Measurements from ENCODE around the gene FOCAD. TPM values are rescaled to one million over a fixed set of nuclear protein-coding genes. Genes with fewer than 3 reads are reported as not detected.

The FOCAD gene
- total RNA-seq, 1 experiment from 2014 or later, result 40.7 TPM

- ChIA-PET POLR2A (no interaction called here), CTCF (no interaction called here), RAD21 (ENCODE audit: low non-redundant PET in 1 of 2, low total read pairs in 2 of 2, uncharacterized antibody in 2 of 2, unreplicated experiment in 2 of 2) (no interaction called here)
- ATAC-seq (no peak), DNase-seq (ENCODE audit: low read depth, low spot score) (no peak)
- no peak for TF ChIP-seq ZNF274 (IDR thresholded peaks at IDR 0.05; ENCODE audit: low read depth, low read length)
- no peak overlapping the region for H3K9ac ChIP-seq (ENCODE audit: low read length)
- no TSS peak for BruUV-seq (replicated peaks)
- H3K27ac ChIP-seq (ENCODE audit: low read depth, low read length), result no peak overlapping the region
- no peaks in the 10 kb centered on the region for H3K79me2 ChIP-seq (ENCODE audit: insufficient read depth, low read length)
- H3K9me3 ChIP-seq (ENCODE audit: control insufficient read depth in 1 of 2, insufficient read depth in 1 of 2, low read depth in 1 of 2, low read length in 2 of 2), result no peaks in the 10 kb centered on the region
- no peaks in the 10 kb centered on the region for H3K9me2 ChIP-seq (ENCODE audit: insufficient read depth)
- no peaks in the 10 kb centered on the region for H3K27me3 ChIP-seq (ENCODE audit: insufficient read depth, low read length)
- H3K4me1 ChIP-seq (ENCODE audit: control insufficient read depth in 1 of 2, insufficient read depth in 2 of 2, low read length in 2 of 2), result no peaks in the 10 kb centered on the region
- no peak overlapping the region for H2AFZ ChIP-seq (ENCODE audit: low read depth, low read length, poor library complexity, severe bottlenecking)
- H3K4me3 ChIP-seq (replicated peaks in 1 of 2; ENCODE audit: low read depth in 1 of 2, low read length in 2 of 2), result no peak overlapping the region
- H3K36me3 ChIP-seq (ENCODE audit: control insufficient read depth in 1 of 2, insufficient read depth in 2 of 2, low read length in 2 of 2), result no peaks in the 10 kb centered on the region
- H3K4me2 ChIP-seq (ENCODE audit: low read length), result no peak overlapping the region
- intact Hi-C loops (cut with micrococcal nuclease), result no loop called here
- H4K20me1 ChIP-seq (ENCODE audit: insufficient read depth), result no peaks in the 10 kb centered on the region
Observed at GRCh38 chr9:21039302-21039701, 355.2 kb downstream of the FOCAD start.

- Histone ChIP-seq H3K27ac (ENCODE audit: low read depth, low read length) (no peak overlapping the region), H4K20me1 (ENCODE audit: insufficient read depth) (no peaks in the 10 kb centered on the region), H3K27me3 (ENCODE audit: insufficient read depth, low read length) (no peaks in the 10 kb centered on the region), H3K79me2 (ENCODE audit: insufficient read depth, low read length) (no peaks in the 10 kb centered on the region), H3K36me3 (ENCODE audit: control insufficient read depth in 1 of 2, insufficient read depth in 2 of 2, low read length in 2 of 2) (no peaks in the 10 kb centered on the region), H3K4me2 (ENCODE audit: low read length) (no peak overlapping the region), H3K9me3 (ENCODE audit: control insufficient read depth in 1 of 2, insufficient read depth in 1 of 2, low read depth in 1 of 2, low read length in 2 of 2) (no peaks in the 10 kb centered on the region), H3K9ac (ENCODE audit: low read length) (no peak overlapping the region), H3K9me2 (ENCODE audit: insufficient read depth) (no peaks in the 10 kb centered on the region), H3K4me3 (replicated peaks in 1 of 2; ENCODE audit: low read depth in 1 of 2, low read length in 2 of 2) (no peak overlapping the region), H2AFZ (ENCODE audit: low read depth, low read length, poor library complexity, severe bottlenecking) (no peak overlapping the region), H3K4me1 (ENCODE audit: control insufficient read depth in 1 of 2, insufficient read depth in 2 of 2, low read length in 2 of 2) (no peaks in the 10 kb centered on the region)
- no peak for ATAC-seq
- intact Hi-C loops (cut with micrococcal nuclease), result no loop called here
- BruUV-seq (replicated peaks), result no TSS peak
- no peak for DNase-seq (ENCODE audit: low read depth, low spot score)
- TF ChIP-seq POLR2AphosphoS5 (IDR thresholded peaks at IDR 0.05; ENCODE audit: low read depth, low read length) (no peak), MAX (IDR thresholded peaks at IDR 0.05) (no peak), TCF7L2 (IDR thresholded peaks at IDR 0.05; ENCODE audit: borderline replicate concordance, extremely low read depth, insufficient read depth, insufficient read length) (no peak)
- ChIA-PET CTCF (no interaction called here), RAD21 (ENCODE audit: low non-redundant PET in 1 of 2, low total read pairs in 2 of 2, uncharacterized antibody in 2 of 2, unreplicated experiment in 2 of 2) (no interaction called here), POLR2A (no interaction called here)
Observed at GRCh38 chr9:21042466-21042865, 358.4 kb downstream of the FOCAD start.

All from HCT116 (cell line).